GM18526 (cell line): Measurements from ENCODE around the gene FKBP8.

Experiments
- POLR2A ChIP-seq: IDR thresholded peaks from 3 replicates; pipeline ENCODE4 v1.6.1; 2011; ENCODE audit not compliant: insufficient read length; ENCODE audit errors: extremely low read depth

FKBP8 gene

DNA sequence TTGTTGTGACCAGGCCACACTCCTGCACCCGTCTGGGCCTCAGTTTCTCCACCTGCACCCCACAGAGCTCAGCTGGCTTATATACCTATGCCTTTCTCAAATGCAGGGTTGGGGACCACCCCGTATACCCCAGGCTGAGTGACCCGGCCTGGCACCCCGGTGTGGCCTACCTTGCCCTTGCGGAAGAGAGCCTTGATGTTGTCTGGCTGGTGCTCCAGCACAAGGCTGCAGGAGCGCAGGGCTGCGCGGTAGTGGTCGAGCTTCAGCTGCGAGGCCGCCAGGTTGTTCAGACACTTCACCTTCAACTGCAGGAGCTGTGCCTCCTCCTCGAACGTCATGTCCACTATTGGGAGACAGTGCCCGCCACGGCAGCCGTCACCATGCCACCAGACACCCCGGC, 5.9 kb downstream of the FKBP8 start:
- no peak for TF ChIP-seq POLR2A

DNA sequence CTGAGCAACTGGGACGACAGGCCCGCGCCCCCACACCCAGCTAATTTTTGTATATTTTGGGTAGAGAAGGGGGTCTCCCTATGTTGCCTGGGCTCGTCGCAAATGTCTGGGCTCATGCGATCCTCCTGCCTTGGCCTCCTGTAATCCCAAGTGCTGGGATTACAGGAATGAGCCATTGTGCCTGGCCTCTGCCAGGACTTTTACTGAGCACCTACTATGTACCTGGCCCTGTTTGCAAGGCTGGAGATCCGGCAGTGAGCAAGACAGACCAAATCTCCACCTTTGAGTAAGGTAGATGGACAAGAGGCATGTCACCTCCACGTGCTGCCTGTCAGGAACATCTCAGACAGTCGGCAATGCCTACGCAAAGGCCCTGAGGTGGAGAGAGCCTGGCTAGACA, 6.9 kb downstream of the FKBP8 start:
- TF ChIP-seq POLR2A, result no peak

DNA sequence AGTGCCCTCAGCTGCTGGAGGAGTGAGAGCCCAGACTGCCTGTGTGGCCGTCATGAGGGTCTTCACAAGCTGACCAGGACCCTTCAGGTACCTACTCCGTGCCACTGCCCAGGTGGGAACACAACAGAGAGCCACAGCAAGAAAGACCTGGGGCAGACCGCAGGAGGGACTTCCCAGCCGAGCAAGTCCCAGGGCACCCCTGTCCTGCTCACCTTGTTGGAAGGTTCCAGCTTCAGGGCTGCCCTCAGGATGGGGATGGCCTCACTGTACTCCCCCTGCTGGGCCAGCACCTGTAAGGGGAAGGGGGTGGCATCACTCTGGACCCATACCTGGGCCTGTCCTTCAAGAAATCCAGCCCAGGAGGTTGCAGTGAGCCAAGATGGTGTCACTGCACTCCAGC, 10.3 kb downstream of the FKBP8 start:
- TF ChIP-seq POLR2A, result no peak

DNA sequence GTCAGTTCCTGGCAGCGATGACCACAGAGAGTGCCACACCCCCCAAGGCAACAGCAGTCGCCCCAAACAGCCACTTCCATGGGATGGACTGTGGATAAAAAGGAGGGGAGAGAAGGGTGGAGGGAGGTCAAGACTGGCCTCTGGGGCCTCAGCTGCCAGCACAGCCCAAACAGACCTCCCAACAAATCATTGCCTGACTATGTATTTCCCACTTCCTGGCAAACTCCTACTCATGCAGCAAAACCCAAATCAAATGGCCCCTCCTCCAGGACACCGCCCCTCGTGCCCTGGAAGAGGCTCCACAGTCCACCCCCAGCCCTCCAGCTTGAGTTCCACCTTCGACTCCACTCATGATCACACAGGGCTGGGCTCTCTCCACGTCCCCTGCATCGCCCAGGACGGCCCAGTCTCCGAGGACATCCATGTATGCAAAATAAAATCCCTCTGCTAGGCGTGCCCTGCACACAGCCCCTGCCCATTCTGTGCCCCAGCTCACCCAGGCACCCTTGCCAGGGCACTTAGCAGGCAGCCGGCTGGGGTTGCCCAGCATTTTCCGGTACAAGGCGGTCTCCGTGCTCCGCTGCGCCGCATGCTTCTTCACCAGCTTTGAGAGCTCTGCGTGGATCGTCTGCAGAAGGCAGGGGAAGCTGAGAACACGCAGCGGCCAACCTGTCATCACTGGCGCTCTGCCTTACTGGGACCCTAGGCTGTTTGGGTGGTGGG, 11.0 kb downstream of the FKBP8 start:
- TF ChIP-seq POLR2A, result no peak

DNA sequence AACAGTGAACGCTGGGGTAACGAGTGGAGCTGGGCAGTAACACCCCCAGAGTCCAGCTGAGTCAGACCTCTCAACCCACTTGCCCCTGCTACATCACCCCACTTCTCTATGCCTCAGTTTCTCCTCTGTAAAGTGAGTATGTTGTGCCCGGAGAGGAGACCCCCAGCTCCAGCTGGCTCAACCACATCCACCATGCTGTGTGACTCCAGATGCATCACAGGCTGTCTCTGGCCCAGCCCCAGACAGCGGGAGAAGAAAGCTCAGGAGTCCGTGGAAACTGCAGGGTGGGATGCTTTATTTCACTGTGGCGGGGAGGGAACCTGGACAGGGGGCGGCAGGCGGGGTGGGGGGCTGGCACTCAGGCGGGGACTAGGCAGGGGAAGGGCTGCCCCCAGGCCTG, 11.9 kb downstream of the FKBP8 start:
- no peak for TF ChIP-seq POLR2A

DNA sequence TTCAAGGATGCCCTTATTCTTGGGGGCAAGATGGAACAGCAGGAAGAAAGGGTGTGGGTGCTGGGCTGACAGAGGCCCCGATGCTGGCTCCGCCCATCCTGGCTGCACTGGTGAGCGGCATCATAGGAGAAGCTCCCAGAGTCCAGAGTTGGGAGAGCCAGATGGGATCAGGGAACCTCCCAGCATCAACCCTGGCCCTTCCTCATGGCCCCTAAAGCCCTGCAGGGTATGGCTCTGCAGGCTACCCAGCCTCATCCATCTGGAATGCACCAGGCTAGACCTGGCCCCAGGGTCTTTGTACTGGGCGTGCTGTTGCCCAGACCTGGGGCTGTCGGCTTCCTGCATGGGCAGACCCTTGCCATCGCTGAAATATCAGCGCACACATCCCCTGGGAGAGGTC, 13.6 kb downstream of the FKBP8 start:
- TF ChIP-seq POLR2A, result no peak

GRCh38 chr19:18526316-18526715, 17.1 kb downstream of the FKBP8 start:
- TF ChIP-seq POLR2A, result no peak

GRCh38 chr19:18523841-18524240, 19.5 kb downstream of the FKBP8 start:
- no peak for TF ChIP-seq POLR2A

DNA sequence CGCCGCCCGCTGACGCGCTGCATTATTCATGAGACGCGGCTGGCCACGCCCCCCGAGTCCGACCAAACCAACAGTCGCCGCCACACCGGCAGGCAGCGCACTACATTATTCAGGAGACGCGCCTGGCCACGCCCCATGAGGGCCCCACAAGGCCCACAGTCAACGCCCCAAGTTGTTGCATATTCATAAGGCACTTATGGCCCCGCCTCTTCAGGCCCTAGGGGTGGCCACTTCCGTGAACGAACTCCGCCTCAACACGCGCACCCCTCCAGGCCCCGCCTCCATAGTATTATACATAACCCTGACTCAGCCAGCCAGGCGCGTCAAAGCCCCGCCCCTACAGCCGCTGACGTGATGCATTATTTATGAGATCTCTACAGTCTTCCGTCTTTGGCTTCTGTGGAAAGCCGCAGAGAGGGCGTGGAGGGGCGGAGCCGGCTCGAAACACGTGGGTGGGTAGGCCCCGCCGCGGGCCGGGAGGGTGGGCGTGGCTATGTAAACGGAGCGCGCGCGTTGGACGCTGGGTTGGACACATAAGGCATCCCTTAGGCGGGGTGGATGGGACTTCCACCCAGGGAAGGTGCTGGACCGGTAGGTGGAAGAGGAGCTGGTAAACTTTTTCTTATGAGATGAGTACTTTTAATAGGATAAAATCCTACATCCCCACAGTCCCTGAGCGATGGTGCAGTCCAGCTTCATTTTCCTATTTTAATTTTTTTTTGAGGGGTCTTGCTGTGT, 21.1 kb downstream of the FKBP8 start:
- TF ChIP-seq POLR2A, result peak; percentile 69

GRCh38 chr19:18521692-18522123, 21.7 kb downstream of the FKBP8 start, which contains the start of gene ELL:
Gene ELL (minus strand): TSS chr19:18522070. CDS start chr19:18522055, 15 bp downstream.
- peak; percentile 89 for TF ChIP-seq POLR2A

- TF ChIP-seq POLR2A, result peak; percentile 41
These were observed 22.3 kb downstream of the FKBP8 start for GRCh38 chr19:18520848-18521691.

GRCh38 chr19:18519962-18520847, 23.2 kb downstream of the FKBP8 start:
- no peak for TF ChIP-seq POLR2A

DNA sequence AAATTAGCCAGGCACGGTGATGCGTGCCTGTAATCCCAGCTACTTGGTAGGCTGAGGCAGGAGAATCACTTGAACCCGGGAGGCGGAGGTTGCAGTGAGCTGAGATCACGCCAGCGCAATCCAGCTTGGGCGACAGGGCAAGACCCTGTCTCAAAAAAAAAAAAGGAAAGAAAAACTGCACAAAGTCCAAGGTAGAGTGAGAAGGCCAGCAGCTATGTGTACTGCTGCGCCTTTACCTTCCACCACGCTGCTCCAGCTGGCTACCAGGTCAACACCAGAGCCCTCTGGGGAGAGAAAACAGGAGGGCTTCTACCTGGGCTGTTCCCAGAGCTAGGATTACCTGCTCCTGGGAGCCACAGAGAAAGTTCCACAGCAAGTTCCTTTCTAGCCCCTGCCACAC, 24.7 kb downstream of the FKBP8 start:
- TF ChIP-seq POLR2A, result no peak

- no peak for TF ChIP-seq POLR2A
These were observed 25.8 kb downstream of the FKBP8 start for GRCh38 chr19:18517606-18518005.

GRCh38 chr19:18515959-18516358, 27.4 kb downstream of the FKBP8 start:
- no peak for TF ChIP-seq POLR2A
